Upper lobe of right lung (tissue), 1 donor: Measurements from ENCODE around the gene CDH12. TPM values are rescaled to one million over a fixed set of nuclear protein-coding genes. Genes with fewer than 3 reads are reported as not detected.

Source experiments
- ATAC-seq: fragments of 200-7000 bp; cut with Tn5 transposase; one replicate; pipeline ENCODE4 v1.9.1; 2020; ENCODE audit warnings: mild to moderate bottlenecking, moderate library complexity
- DNase-seq: peaks from one replicate; pipeline ENCODE4 v3.0.0-alpha.2; 2020
- H3K27ac ChIP-seq: fragments of 200-600 bp; one replicate; pipeline ENCODE4 v1.8.0; 2022
- H3K27me3 ChIP-seq: fragments of 200-600 bp; one replicate; pipeline ENCODE4 v1.8.0; 2022; ENCODE audit warnings: mild to moderate bottlenecking
- H3K36me3 ChIP-seq: fragments of 200-600 bp; one replicate; pipeline ENCODE4 v1.8.0; 2022
- H3K4me1 ChIP-seq: fragments of 200-600 bp; one replicate; pipeline ENCODE4 v1.8.0; 2022
- H3K4me3 ChIP-seq: fragments of 200-600 bp; one replicate; pipeline ENCODE4 v1.8.0; 2022; ENCODE audit warnings: mild to moderate bottlenecking
- H3K9me3 ChIP-seq: fragments of 200-600 bp; one replicate; pipeline ENCODE4 v1.8.0; 2022
- intact Hi-C: fragments of 100-400 bp; cut with DNase I; formaldehyde crosslinking; loops from one replicate; pipeline ENCODE4 v1.11.0; 2022
- total RNA-seq: library from RNA; stranded (reverse); fragmentation: NEBNext Ultra II Directional; extraction: Animal tissue kit (Norgen Biotek cat#: 25700); gene quantifications from one replicate; pipeline ENCODE4 v1.2.1, GENCODE V29; 2021
- TF ChIP-seq, protein P1 (sequence below): fragments of 200-600 bp; IDR thresholded peaks from one replicate; pipeline ENCODE4 v1.8.0; 2022; ENCODE audit warnings: antibody characterized with exemption
- donor health status: DM: no; HTN: yes; CAD: no; lungs with severe emphysema.

Gene CDH12
- total RNA-seq, 1 donor from 2014 or later = not detected

DNA sequence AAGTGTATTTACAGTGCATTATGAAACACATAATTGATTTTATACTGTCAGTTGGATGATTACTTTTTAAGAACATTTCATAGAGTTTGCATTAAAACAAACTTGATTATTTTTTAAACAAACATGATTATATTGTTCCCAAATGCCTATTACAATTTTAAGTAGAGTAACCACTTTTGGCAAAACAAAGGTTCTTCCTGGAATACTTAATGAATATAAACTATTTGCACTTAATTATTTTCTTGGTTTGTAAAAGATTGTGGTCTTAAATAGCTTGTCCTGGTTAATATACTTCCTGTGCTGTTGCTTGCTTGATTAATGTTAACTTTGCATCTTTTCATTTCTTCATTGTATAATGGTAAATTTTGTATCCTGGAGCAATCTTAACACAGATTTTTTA lies 180.0 kb downstream of the CDH12 start:
- H3K36me3 ChIP-seq = no peaks in the 10 kb centered on the region
- no peak overlapping the region for H3K27ac ChIP-seq
- H3K27me3 ChIP-seq = no peaks in the 10 kb centered on the region
- TF ChIP-seq, protein P1, sequence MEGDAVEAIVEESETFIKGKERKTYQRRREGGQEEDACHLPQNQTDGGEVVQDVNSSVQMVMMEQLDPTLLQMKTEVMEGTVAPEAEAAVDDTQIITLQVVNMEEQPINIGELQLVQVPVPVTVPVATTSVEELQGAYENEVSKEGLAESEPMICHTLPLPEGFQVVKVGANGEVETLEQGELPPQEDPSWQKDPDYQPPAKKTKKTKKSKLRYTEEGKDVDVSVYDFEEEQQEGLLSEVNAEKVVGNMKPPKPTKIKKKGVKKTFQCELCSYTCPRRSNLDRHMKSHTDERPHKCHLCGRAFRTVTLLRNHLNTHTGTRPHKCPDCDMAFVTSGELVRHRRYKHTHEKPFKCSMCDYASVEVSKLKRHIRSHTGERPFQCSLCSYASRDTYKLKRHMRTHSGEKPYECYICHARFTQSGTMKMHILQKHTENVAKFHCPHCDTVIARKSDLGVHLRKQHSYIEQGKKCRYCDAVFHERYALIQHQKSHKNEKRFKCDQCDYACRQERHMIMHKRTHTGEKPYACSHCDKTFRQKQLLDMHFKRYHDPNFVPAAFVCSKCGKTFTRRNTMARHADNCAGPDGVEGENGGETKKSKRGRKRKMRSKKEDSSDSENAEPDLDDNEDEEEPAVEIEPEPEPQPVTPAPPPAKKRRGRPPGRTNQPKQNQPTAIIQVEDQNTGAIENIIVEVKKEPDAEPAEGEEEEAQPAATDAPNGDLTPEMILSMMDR = no peak
- DNase-seq (no peak), ATAC-seq (no peak)
- H3K4me1 ChIP-seq = no peaks in the 10 kb centered on the region
- H3K4me3 ChIP-seq = no peak overlapping the region
- no peaks in the 10 kb centered on the region for H3K9me3 ChIP-seq
- intact Hi-C loops = no loop called here

DNA sequence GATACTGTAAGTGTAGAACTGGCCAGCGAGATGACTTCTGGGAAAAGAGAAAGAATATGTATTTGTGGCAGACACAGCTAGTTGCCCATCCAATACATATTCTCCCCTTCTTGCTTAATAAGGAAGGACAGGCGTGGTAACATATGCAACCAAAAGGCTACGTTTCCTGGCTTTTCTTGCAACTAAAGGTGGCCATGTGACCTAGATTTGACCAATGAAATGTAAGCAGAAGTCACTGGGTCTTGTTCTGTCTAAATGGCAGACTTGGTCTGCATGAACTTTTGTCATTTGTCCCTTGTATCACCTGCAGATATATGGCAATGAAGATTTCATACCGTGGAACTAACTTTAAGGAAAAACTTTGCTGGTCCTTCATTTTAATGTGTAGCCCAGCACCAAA lies 183.8 kb downstream of the CDH12 start:
- Histone ChIP-seq H3K27ac (no peak overlapping the region), H3K9me3 (no peaks in the 10 kb centered on the region), H3K36me3 (no peaks in the 10 kb centered on the region), H3K4me3 (no peak overlapping the region), H3K27me3 (no peaks in the 10 kb centered on the region), H3K4me1 (no peaks in the 10 kb centered on the region)
- ATAC-seq (no peak), DNase-seq (no peak)
- intact Hi-C loops = no loop called here
- TF ChIP-seq, protein P1 = no peak

DNA sequence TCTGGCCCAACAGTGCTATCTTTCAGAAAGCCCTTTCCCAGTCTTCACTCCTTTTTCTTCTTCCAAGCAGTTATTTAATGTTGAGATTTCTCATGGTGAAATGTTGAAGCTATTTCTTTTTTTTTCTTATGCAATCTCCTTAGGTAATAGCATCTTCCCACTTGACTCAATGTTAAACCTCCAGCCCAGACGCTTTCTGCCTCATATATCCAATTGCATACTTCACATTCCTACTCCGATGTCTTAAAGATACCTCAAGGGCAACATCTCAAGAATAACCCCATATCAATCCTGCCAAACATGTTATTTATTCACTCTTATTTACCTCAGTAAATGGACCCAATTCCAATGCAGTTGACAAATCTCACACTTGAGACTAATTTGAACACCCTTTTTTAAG lies 187.3 kb downstream of the CDH12 start:
- DNase-seq (no peak), ATAC-seq (no peak)
- Histone ChIP-seq H3K4me1 (no peaks in the 10 kb centered on the region), H3K9me3 (no peaks in the 10 kb centered on the region), H3K4me3 (no peak overlapping the region), H3K27me3 (no peaks in the 10 kb centered on the region), H3K27ac (no peak overlapping the region), H3K36me3 (no peaks in the 10 kb centered on the region)
- intact Hi-C loops = no loop called here
- TF ChIP-seq, protein P1 = no peak

DNA sequence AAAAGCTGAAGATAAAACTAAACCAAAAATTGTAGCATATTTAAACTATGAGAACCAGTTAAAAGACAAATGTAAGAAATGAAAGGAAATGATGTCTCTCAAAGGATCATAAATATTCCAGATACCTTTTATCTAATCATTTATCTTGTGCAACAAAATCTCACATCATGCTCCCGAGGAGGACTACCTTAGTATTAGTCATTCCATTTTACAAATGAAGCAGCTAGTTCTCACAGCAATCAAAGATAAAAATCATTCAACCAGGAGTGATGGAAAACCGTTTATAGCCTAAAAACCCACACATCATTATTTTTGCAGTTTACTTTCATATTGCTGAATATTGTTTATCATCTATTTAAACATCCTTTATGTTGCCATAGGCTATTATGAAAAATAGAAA lies 190.0 kb downstream of the CDH12 start:
- no peak for DNase-seq
- no peaks in the 10 kb centered on the region for H3K9me3 ChIP-seq
- no peak overlapping the region for H3K27ac ChIP-seq
- H3K36me3 ChIP-seq = no peaks in the 10 kb centered on the region
- intact Hi-C loops = no loop called here
- TF ChIP-seq, protein P1 = no peak
- H3K4me1 ChIP-seq = no peaks in the 10 kb centered on the region
- no peak overlapping the region for H3K4me3 ChIP-seq
- H3K27me3 ChIP-seq = no peaks in the 10 kb centered on the region
- no peak for ATAC-seq

DNA sequence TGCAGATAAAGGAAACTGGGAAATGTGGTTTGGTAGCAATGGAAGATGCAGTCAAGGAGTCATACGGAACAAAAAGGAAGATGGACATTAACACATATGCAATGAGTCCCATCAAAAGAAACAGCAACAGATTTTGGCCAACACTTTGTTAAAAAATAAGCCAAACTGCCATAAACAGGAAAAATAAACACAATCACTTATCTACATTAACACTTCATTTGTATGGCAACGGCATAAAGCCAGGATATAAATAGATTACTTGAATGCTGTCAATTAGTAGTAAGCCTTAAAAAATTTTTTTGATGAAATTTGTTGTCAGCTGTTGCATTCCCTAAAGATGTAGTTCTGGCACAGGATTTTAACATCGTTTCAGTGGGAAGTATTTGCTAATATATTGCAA lies 190.8 kb downstream of the CDH12 start:
- intact Hi-C loops = no loop called here
- ATAC-seq = no peak
- Histone ChIP-seq H3K27me3 (no peaks in the 10 kb centered on the region), H3K36me3 (no peaks in the 10 kb centered on the region), H3K4me3 (no peak overlapping the region), H3K27ac (no peak overlapping the region), H3K4me1 (no peaks in the 10 kb centered on the region), H3K9me3 (no peaks in the 10 kb centered on the region)
- no peak for DNase-seq
- TF ChIP-seq, protein P1 = no peak

DNA sequence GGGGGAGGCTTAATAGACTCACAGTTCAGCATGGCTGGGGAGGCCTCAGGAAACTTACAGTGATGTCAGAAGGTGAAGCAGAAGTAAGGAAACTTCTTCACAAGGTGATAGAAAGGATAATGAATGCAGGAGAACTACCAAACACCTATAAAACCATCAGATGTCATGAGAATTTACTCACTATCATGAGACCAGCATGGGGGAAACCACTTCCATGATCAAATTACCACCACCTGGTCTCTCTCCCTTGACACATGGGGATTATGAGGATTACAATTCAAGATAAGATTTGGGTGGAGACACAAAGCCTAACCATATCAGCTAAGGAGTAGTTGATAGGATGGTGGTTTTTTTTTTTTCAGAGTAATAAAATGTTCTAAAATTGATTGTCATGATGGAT lies 201.8 kb downstream of the CDH12 start:
- Histone ChIP-seq H3K27me3 (no peaks in the 10 kb centered on the region), H3K4me3 (no peak overlapping the region), H3K36me3 (no peaks in the 10 kb centered on the region), H3K27ac (no peak overlapping the region), H3K9me3 (no peaks in the 10 kb centered on the region), H3K4me1 (no peaks in the 10 kb centered on the region)
- intact Hi-C loops = no loop called here
- TF ChIP-seq, protein P1 = no peak
- DNase-seq (no peak), ATAC-seq (no peak)
